GM19035 (cell line): Measurements from ENCODE around the gene RASSF1.

ENCODE experiments used
- ATAC-seq: cut with Tn5 transposase; IDR thresholded peaks from one replicate; pipeline ENCODE4 v1.9.1; 2021; ENCODE audit not compliant: unreplicated experiment

The RASSF1 gene

GRCh38 chr3:50345586-50346234 is 5.1 kb upstream of the RASSF1 start, which contains the start of gene ZMYND10:
ZMYND10 (minus strand) TSS chr3:50345732; CDS start chr3:50345579, 153 bp downstream.
- no peak for ATAC-seq

- ATAC-seq = no peak
These were observed 4.4 kb upstream of the RASSF1 start for GRCh38 chr3:50345008-50345407.

- no peak for ATAC-seq
These were observed 2.4 kb upstream of the RASSF1 start for GRCh38 chr3:50342813-50343633.

GRCh38 chr3:50341996-50342650 is 1.5 kb upstream of the RASSF1 start:
- ATAC-seq = no peak

GRCh38 chr3:50341537-50341936 is 901 bp upstream of the RASSF1 start:
- no peak for ATAC-seq

- no peak for ATAC-seq
These were observed 539 bp downstream of the RASSF1 start for GRCh38 chr3:50340147-50340447.

- ATAC-seq = no peak
These were observed 1.0 kb downstream of the RASSF1 start for GRCh38 chr3:50339485-50340146.

GRCh38 chr3:50338965-50339364 is 1.7 kb downstream of the RASSF1 start:
- no peak for ATAC-seq

- peak; percentile 78 for ATAC-seq
These were observed 3.3 kb downstream of the RASSF1 start for GRCh38 chr3:50337175-50337861.

- ATAC-seq = peak; percentile 39
These were observed 4.0 kb downstream of the RASSF1 start for GRCh38 chr3:50336452-50337174.

- no peak for ATAC-seq
These were observed 6.1 kb downstream of the RASSF1 start for GRCh38 chr3:50334339-50335075.

GRCh38 chr3:50333744-50334328 is 6.8 kb downstream of the RASSF1 start:
- ATAC-seq = no peak

GRCh38 chr3:50331364-50331907 is 9.2 kb downstream of the RASSF1 start:
- ATAC-seq = no peak

GRCh38 chr3:50330330-50330729 is 10.3 kb downstream of the RASSF1 start:
- ATAC-seq = no peak

- peak; percentile 83 for ATAC-seq
These were observed 12.5 kb downstream of the RASSF1 start, which contains the start of gene TUSC2 for GRCh38 chr3:50327943-50328691. TUSC2 (minus strand) TSS chr3:50328223; CDS start chr3:50328099, 124 bp downstream.

- ATAC-seq = no peak
These were observed 13.5 kb downstream of the RASSF1 start for GRCh38 chr3:50327129-50327528.

GRCh38 chr3:50326182-50326541 is 14.5 kb downstream of the RASSF1 start:
- no peak for ATAC-seq

GRCh38 chr3:50325497-50326181 is 15.0 kb downstream of the RASSF1 start:
- no peak for ATAC-seq
